H1 (cell line): Measurements from ENCODE around the gene CDYL. TPM values are rescaled to one million over a fixed set of nuclear protein-coding genes. Genes with fewer than 3 reads are reported as not detected.

Experiments
- CHD2 ChIP-seq: IDR thresholded peaks from 2 replicates; pipeline ENCODE4 v1.6.1; 2012; ENCODE audit warnings: low read length, improper control_type of control experiment
- CHD7 ChIP-seq: fragments of 300-600 bp; sonication (generic); IDR thresholded peaks from 2 replicates; pipeline ENCODE4 v1.7.1; 2012; ENCODE audit warnings: low read length, moderate library complexity, mild to moderate bottlenecking, inconsistent platforms; ENCODE audit not compliant: insufficient replicate concordance
- CREB1 ChIP-seq: IDR thresholded peaks from 2 replicates; pipeline ENCODE4 v1.6.1; 2012; ENCODE audit warnings: inconsistent platforms
- NRF1 ChIP-seq: IDR thresholded peaks from 2 replicates; pipeline ENCODE4 v1.6.1; 2011; ENCODE audit warnings: mild to moderate bottlenecking, low read depth, low read length, improper control_type of control experiment
- POLR2AphosphoS5 ChIP-seq: IDR thresholded peaks from 2 replicates; pipeline ENCODE4 v1.6.1; 2011; ENCODE audit warnings: low read depth, low read length
- RNF2 ChIP-seq: fragments of 200-900, 300-1000 bp; sonication (generic); IDR thresholded peaks from 2 replicates; pipeline ENCODE4 v1.7.1; 2016; ENCODE audit warnings: borderline replicate concordance, low read depth, mild to moderate bottlenecking, antibody characterized with exemption, low read length; ENCODE audit not compliant: poor library complexity, severe bottlenecking; ENCODE audit errors: missing control alignments
- SP4 ChIP-seq: IDR thresholded peaks from 2 replicates; pipeline ENCODE4 v1.6.1; 2012; ENCODE audit warnings: low read length, inconsistent platforms
- USF2 ChIP-seq: IDR thresholded peaks from 2 replicates; pipeline ENCODE4 v1.6.1; 2011; ENCODE audit warnings: low read length, improper control_type of control experiment
- polyA plus RNA-seq, 7 experiments: library from polyadenylated mRNA; depleted of rRNA in 3 of 7; stranded (reverse) in 5 of 7; unstranded in 2 of 7; fragments of >200 nt in 5 of 7; fragments of 200-250 nt in 2 of 7; gene quantifications; 1 replicate in 5 of 7; 2 replicates in 1 of 7; 4 replicates in 1 of 7; pipeline versions ENCODE4 v1.2.1 to v1.2.3, GENCODE V29; 2011 to 2013; ENCODE audit warnings: missing spikeins in 2 of 7, mixed read lengths in 2 of 7
- total RNA-seq: library from RNA; stranded (reverse); fragmentation: NEBNext Ultra II Directional; extraction: Animal tissue kit (Norgen Biotek cat#: 25700); gene quantifications from 2 replicates; pipeline ENCODE4 v1.2.1, GENCODE V29; 2021

Gene CDYL
- total and polyA plus RNA-seq, 2 of the 8 experiments (the other 6 are each of a cell fraction or from before 2014, with no cell fraction given) = 56.4 to 119 TPM

DNA sequence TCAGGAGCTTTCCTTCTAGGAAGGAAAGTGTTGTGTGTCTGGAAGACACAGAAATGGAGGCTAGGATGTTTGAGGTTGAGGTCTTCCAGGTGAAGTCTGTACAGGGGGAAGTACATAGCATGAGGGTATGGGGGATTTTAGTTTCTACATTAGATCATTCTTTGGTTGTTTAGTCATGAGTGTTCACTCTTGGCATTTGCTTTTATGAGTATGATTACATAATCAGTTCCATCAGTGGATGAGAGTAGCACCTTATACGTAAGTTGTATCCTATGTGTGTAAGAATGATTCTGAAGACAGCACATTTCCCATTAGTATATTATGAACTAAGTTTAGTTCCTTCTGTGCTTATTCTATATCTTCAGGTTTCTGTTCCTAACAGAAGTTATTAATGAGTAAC is 1.9 kb downstream of the CDYL start (continued):
- no peak for TF ChIP-seq CHD7
- no peak for TF ChIP-seq CREB1
- no peak for TF ChIP-seq CHD2
- TF ChIP-seq USF2 = no peak
- TF ChIP-seq SP4 = no peak
- no peak for TF ChIP-seq RNF2
- no peak for TF ChIP-seq NRF1
- TF ChIP-seq POLR2AphosphoS5 = no peak
- TF ChIP-seq, all 59 proteins: peak for 0
